A673 (cell line): Measurements from ENCODE around the gene CORO7.

ENCODE experiments used
- EZH2 ChIP-seq: fragments of 200-600 bp; sonication (generic); IDR thresholded peaks from 2 replicates; pipeline ENCODE4 v1.6.1; 2017; ENCODE audit warnings: borderline replicate concordance, low read depth, mild to moderate bottlenecking, mixed read lengths, antibody characterized with exemption, low read length; ENCODE audit not compliant: poor library complexity, severe bottlenecking
- TF ChIP-seq, protein P1 (sequence below): fragments of 300-800, 200-600 bp; sonication (generic); conservative IDR thresholded peaks from 2 replicates; pipeline ENCODE4 v1.5.1; 2017; ENCODE audit warnings: low read depth, mild to moderate bottlenecking, antibody characterized with exemption, low read length, moderate library complexity, mixed read lengths

DNA sequence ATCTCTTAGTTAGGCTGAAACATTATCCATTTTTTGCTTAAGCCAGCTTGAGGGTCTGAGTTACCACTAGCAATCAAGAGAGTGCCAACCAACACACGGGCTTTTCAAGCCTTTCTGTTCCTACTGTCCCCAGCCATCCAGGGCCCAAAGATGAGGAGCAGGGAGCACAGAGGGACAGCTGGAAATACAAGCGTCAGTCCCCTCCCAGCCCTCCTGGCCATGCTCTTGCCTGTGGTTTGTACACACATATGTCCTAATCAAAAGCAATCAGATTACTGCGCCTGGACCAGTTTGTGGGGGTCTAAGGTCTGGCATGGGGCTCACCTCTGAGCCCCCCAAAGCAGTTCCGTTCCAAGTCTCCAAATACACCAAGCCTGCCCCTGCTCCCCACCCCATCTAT lies 3.5 kb downstream of the CORO7 start:
- TF ChIP-seq, protein P1, sequence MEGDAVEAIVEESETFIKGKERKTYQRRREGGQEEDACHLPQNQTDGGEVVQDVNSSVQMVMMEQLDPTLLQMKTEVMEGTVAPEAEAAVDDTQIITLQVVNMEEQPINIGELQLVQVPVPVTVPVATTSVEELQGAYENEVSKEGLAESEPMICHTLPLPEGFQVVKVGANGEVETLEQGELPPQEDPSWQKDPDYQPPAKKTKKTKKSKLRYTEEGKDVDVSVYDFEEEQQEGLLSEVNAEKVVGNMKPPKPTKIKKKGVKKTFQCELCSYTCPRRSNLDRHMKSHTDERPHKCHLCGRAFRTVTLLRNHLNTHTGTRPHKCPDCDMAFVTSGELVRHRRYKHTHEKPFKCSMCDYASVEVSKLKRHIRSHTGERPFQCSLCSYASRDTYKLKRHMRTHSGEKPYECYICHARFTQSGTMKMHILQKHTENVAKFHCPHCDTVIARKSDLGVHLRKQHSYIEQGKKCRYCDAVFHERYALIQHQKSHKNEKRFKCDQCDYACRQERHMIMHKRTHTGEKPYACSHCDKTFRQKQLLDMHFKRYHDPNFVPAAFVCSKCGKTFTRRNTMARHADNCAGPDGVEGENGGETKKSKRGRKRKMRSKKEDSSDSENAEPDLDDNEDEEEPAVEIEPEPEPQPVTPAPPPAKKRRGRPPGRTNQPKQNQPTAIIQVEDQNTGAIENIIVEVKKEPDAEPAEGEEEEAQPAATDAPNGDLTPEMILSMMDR, result no peak
- TF ChIP-seq EZH2, result no peak
